Lower leg skin (tissue), 3 donors: ENCODE data around the gene BAG2.

Experiments used
- POLR2A ChIP-seq, 2 donors: fragments of 450-650 bp; IDR thresholded peaks; one replicate each; pipeline ENCODE4 v1.6.1; 2016 to 2017; ENCODE audit warnings: antibody characterized with exemption in 2 of 2, mild to moderate bottlenecking in 1 of 2, moderate library complexity in 1 of 2
- TF ChIP-seq, protein P1 (sequence below), 3 donors: fragments of 450-650 bp; IDR thresholded peaks; one replicate each; pipeline ENCODE4 v1.5.1; 2016; ENCODE audit warnings: antibody characterized with exemption in 3 of 3, mild to moderate bottlenecking in 3 of 3, moderate library complexity in 2 of 3

- TF ChIP-seq POLR2A (IDR thresholded peaks at IDR 0.05) = no peak
- TF ChIP-seq, protein P1, sequence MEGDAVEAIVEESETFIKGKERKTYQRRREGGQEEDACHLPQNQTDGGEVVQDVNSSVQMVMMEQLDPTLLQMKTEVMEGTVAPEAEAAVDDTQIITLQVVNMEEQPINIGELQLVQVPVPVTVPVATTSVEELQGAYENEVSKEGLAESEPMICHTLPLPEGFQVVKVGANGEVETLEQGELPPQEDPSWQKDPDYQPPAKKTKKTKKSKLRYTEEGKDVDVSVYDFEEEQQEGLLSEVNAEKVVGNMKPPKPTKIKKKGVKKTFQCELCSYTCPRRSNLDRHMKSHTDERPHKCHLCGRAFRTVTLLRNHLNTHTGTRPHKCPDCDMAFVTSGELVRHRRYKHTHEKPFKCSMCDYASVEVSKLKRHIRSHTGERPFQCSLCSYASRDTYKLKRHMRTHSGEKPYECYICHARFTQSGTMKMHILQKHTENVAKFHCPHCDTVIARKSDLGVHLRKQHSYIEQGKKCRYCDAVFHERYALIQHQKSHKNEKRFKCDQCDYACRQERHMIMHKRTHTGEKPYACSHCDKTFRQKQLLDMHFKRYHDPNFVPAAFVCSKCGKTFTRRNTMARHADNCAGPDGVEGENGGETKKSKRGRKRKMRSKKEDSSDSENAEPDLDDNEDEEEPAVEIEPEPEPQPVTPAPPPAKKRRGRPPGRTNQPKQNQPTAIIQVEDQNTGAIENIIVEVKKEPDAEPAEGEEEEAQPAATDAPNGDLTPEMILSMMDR (IDR thresholded peaks at IDR 0.05) = no peak
These were observed 10.1 kb upstream of the BAG2 start for GRCh38 chr6:57162028-57162427.
